Measurements from ENCODE around the gene PNPLA1. TPM values are rescaled to one million over a fixed set of nuclear protein-coding genes. Genes with fewer than 3 reads are reported as not detected.

PNPLA1 gene
- total RNA-seq, 1 experiment from 2014 or later: 0.10 TPM

DNA sequence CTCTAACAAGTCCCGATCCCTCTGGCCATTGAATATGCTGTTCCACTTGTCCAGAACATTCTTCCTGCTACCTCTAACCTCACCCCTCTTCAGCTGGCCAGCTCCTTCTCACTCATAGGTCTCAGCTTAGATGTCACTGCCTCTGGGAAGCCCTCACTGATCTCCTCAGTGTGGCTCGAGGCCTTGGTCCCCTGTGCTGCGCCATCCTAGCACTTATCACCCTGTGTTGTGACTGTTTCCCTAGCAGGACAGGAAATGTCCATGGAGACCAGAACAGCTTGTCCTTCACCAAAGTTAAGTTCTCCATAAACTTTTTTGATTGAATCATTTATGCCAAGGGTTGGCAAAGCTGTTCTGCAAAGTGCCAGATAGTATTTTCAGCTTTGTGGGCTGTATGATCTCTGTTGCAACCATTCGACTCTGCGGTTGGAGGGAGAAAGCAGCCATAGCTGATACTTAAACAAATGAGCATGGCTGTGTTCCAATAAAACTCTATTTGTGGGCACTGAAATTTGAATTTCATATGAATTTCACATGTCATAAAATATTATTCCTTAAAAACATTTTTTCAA is 73.3 kb downstream of the PNPLA1 start:
- ATAC-seq (no peak), DNase-seq (ENCODE audit: low read depth, low spot score) (no peak)
- CTCF ChIA-PET: interaction anchor here (1.4 kb wide), 1 partner anchor 41 kb away, joined by 3 read pairs; no protein-coding TSS in a partner anchor
- H3K36me3 ChIP-seq (ENCODE audit: control insufficient read depth in 1 of 2, insufficient read depth in 2 of 2, low read length in 2 of 2): no peaks in the 10 kb centered on the region
- no peak overlapping the region for H2AFZ ChIP-seq (ENCODE audit: low read depth, low read length, poor library complexity, severe bottlenecking)
- H3K9me2 ChIP-seq (ENCODE audit: insufficient read depth): no peaks in the 10 kb centered on the region
- H3K27me3 ChIP-seq (ENCODE audit: insufficient read depth, low read length): no peaks in the 10 kb centered on the region
- RAD21 ChIA-PET (ENCODE audit: low non-redundant PET in 1 of 2, low total read pairs in 2 of 2, uncharacterized antibody in 2 of 2, unreplicated experiment in 2 of 2): no interaction called here
- H3K4me3 ChIP-seq (replicated peaks in 1 of 2; ENCODE audit: low read depth in 1 of 2, low read length in 2 of 2): no peak overlapping the region
- no peaks in the 10 kb centered on the region for H3K79me2 ChIP-seq (ENCODE audit: insufficient read depth, low read length)
- intact Hi-C loops (cut with micrococcal nuclease): no loop called here
- no peak overlapping the region for H3K27ac ChIP-seq (ENCODE audit: low read depth, low read length)
- no peaks in the 10 kb centered on the region for H4K20me1 ChIP-seq (ENCODE audit: insufficient read depth)
- no peak overlapping the region for H3K9ac ChIP-seq (ENCODE audit: low read length)
- H3K9me3 ChIP-seq (ENCODE audit: control insufficient read depth in 1 of 2, insufficient read depth in 1 of 2, low read depth in 1 of 2, low read length in 2 of 2): no peaks in the 10 kb centered on the region
- POLR2A ChIA-PET: no interaction called here
- H3K4me2 ChIP-seq (ENCODE audit: low read length): no peak overlapping the region
- no TSS peak for BruUV-seq (replicated peaks)
- TF ChIP-seq ELF1 (IDR thresholded peaks at IDR 0.05; ENCODE audit: borderline replicate concordance, low read depth) (no peak), EZH2 (IDR thresholded peaks at IDR 0.05) (no peak), SP1 (IDR thresholded peaks at IDR 0.05; ENCODE audit: low read depth) (no peak), JUND (IDR thresholded peaks at IDR 0.05) (no peak), FOSL1 (IDR thresholded peaks at IDR 0.05; ENCODE audit: low read depth) (no peak), CBX3 (IDR thresholded peaks at IDR 0.05; ENCODE audit: low read depth) (no peak), POLR2A (IDR thresholded peaks at IDR 0.05; ENCODE audit: borderline replicate concordance, extremely low read depth, insufficient read depth, insufficient read length) (no peak), EGR1 (IDR thresholded peaks at IDR 0.05; ENCODE audit: low read depth) (no peak), TCF7L2 (IDR thresholded peaks at IDR 0.05; ENCODE audit: borderline replicate concordance, extremely low read depth, insufficient read depth, insufficient read length) (no peak), YY1 (IDR thresholded peaks at IDR 0.05; ENCODE audit: extremely low read depth, insufficient replicate concordance, low read depth, low read length) (no peak), ZFX (IDR thresholded peaks at IDR 0.05) (no peak), ZNF274 (IDR thresholded peaks at IDR 0.05; ENCODE audit: low read depth, low read length) (no peak), RAD21 (IDR thresholded peaks at IDR 0.05; ENCODE audit: low read depth) (no peak), EZH2phosphoT487 (IDR thresholded peaks at IDR 0.05; ENCODE audit: borderline replicate concordance) (no peak), SRF (IDR thresholded peaks at IDR 0.05; ENCODE audit: low read depth) (no peak)
- TF ChIP-seq, protein P1, sequence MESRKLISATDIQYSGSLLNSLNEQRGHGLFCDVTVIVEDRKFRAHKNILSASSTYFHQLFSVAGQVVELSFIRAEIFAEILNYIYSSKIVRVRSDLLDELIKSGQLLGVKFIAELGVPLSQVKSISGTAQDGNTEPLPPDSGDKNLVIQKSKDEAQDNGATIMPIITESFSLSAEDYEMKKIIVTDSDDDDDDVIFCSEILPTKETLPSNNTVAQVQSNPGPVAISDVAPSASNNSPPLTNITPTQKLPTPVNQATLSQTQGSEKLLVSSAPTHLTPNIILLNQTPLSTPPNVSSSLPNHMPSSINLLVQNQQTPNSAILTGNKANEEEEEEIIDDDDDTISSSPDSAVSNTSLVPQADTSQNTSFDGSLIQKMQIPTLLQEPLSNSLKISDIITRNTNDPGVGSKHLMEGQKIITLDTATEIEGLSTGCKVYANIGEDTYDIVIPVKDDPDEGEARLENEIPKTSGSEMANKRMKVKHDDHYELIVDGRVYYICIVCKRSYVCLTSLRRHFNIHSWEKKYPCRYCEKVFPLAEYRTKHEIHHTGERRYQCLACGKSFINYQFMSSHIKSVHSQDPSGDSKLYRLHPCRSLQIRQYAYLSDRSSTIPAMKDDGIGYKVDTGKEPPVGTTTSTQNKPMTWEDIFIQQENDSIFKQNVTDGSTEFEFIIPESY (IDR thresholded peaks at IDR 0.05; ENCODE audit: extremely low read depth, insufficient replicate concordance, low read length): no peak
- TF ChIP-seq, protein P2, sequence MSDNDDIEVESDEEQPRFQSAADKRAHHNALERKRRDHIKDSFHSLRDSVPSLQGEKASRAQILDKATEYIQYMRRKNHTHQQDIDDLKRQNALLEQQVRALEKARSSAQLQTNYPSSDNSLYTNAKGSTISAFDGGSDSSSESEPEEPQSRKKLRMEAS (IDR thresholded peaks at IDR 0.05): no peak
- TF ChIP-seq, protein P3, sequence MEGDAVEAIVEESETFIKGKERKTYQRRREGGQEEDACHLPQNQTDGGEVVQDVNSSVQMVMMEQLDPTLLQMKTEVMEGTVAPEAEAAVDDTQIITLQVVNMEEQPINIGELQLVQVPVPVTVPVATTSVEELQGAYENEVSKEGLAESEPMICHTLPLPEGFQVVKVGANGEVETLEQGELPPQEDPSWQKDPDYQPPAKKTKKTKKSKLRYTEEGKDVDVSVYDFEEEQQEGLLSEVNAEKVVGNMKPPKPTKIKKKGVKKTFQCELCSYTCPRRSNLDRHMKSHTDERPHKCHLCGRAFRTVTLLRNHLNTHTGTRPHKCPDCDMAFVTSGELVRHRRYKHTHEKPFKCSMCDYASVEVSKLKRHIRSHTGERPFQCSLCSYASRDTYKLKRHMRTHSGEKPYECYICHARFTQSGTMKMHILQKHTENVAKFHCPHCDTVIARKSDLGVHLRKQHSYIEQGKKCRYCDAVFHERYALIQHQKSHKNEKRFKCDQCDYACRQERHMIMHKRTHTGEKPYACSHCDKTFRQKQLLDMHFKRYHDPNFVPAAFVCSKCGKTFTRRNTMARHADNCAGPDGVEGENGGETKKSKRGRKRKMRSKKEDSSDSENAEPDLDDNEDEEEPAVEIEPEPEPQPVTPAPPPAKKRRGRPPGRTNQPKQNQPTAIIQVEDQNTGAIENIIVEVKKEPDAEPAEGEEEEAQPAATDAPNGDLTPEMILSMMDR (IDR thresholded peaks at IDR 0.05 in 2 of 3, conservative IDR thresholded peaks at IDR 0.05 in 1 of 3; ENCODE audit: borderline replicate concordance in 1 of 3, insufficient read depth in 1 of 3, low read depth in 2 of 3, low read length in 2 of 3): no peak
- TF ChIP-seq, protein P4, sequence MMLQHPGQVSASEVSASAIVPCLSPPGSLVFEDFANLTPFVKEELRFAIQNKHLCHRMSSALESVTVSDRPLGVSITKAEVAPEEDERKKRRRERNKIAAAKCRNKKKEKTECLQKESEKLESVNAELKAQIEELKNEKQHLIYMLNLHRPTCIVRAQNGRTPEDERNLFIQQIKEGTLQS (IDR thresholded peaks at IDR 0.05): no peak
- TF ChIP-seq, protein P5, sequence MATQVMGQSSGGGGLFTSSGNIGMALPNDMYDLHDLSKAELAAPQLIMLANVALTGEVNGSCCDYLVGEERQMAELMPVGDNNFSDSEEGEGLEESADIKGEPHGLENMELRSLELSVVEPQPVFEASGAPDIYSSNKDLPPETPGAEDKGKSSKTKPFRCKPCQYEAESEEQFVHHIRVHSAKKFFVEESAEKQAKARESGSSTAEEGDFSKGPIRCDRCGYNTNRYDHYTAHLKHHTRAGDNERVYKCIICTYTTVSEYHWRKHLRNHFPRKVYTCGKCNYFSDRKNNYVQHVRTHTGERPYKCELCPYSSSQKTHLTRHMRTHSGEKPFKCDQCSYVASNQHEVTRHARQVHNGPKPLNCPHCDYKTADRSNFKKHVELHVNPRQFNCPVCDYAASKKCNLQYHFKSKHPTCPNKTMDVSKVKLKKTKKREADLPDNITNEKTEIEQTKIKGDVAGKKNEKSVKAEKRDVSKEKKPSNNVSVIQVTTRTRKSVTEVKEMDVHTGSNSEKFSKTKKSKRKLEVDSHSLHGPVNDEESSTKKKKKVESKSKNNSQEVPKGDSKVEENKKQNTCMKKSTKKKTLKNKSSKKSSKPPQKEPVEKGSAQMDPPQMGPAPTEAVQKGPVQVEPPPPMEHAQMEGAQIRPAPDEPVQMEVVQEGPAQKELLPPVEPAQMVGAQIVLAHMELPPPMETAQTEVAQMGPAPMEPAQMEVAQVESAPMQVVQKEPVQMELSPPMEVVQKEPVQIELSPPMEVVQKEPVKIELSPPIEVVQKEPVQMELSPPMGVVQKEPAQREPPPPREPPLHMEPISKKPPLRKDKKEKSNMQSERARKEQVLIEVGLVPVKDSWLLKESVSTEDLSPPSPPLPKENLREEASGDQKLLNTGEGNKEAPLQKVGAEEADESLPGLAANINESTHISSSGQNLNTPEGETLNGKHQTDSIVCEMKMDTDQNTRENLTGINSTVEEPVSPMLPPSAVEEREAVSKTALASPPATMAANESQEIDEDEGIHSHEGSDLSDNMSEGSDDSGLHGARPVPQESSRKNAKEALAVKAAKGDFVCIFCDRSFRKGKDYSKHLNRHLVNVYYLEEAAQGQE (IDR thresholded peaks at IDR 0.05; ENCODE audit: low read depth): no peak
- H3K4me1 ChIP-seq (ENCODE audit: control insufficient read depth in 1 of 2, insufficient read depth in 2 of 2, low read length in 2 of 2): peaks cover 5 to 13% of the 10 kb centered on the region in 2 experiments

All from HCT116 (cell line).